ENCODE results near the gene CPEB2.

Gene CPEB2

DNA sequence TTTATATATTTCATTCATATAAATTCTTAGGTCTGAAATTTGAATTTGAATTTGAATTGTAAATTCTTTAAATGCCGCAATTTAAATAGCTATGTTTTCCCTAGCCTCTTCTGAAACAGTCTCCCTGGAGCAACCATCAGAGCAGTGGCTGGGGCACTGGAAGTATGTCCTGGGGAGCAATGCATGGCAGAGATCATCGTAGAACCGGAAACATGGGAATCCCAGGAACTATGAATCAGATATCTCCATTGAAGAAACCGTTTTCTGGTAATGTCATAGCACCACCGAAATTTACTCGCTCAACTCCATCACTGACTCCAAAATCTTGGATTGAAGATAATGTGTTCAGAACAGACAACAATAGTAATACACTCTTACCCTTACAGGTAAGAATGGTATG lies 4.9 kb downstream of the CPEB2 start:
- DNase-seq (ENCODE audit: low read depth in 1 of 2, low spot score in 1 of 2) = no peak
- Histone ChIP-seq H3K27ac (replicated peaks) (no peak overlapping the region), H3K4me3 (replicated peaks; ENCODE audit: insufficient read depth, low read length) (no peak overlapping the region), H3K27me3 (ENCODE audit: insufficient read depth, poor library complexity, severe bottlenecking) (no peaks in the 10 kb centered on the region)
- TF ChIP-seq, protein P1, sequence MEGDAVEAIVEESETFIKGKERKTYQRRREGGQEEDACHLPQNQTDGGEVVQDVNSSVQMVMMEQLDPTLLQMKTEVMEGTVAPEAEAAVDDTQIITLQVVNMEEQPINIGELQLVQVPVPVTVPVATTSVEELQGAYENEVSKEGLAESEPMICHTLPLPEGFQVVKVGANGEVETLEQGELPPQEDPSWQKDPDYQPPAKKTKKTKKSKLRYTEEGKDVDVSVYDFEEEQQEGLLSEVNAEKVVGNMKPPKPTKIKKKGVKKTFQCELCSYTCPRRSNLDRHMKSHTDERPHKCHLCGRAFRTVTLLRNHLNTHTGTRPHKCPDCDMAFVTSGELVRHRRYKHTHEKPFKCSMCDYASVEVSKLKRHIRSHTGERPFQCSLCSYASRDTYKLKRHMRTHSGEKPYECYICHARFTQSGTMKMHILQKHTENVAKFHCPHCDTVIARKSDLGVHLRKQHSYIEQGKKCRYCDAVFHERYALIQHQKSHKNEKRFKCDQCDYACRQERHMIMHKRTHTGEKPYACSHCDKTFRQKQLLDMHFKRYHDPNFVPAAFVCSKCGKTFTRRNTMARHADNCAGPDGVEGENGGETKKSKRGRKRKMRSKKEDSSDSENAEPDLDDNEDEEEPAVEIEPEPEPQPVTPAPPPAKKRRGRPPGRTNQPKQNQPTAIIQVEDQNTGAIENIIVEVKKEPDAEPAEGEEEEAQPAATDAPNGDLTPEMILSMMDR (IDR thresholded peaks at IDR 0.05; ENCODE audit: insufficient read depth, low read length) = no peak
- TF ChIP-seq SPI1 (IDR thresholded peaks at IDR 0.05; ENCODE audit: borderline replicate concordance, low read depth) (no peak), POLR2AphosphoS5 (IDR thresholded peaks at IDR 0.05; ENCODE audit: low read depth) (no peak), GABPA (IDR thresholded peaks at IDR 0.05; ENCODE audit: low read depth) (no peak)
- TF ChIP-seq, protein P2, sequence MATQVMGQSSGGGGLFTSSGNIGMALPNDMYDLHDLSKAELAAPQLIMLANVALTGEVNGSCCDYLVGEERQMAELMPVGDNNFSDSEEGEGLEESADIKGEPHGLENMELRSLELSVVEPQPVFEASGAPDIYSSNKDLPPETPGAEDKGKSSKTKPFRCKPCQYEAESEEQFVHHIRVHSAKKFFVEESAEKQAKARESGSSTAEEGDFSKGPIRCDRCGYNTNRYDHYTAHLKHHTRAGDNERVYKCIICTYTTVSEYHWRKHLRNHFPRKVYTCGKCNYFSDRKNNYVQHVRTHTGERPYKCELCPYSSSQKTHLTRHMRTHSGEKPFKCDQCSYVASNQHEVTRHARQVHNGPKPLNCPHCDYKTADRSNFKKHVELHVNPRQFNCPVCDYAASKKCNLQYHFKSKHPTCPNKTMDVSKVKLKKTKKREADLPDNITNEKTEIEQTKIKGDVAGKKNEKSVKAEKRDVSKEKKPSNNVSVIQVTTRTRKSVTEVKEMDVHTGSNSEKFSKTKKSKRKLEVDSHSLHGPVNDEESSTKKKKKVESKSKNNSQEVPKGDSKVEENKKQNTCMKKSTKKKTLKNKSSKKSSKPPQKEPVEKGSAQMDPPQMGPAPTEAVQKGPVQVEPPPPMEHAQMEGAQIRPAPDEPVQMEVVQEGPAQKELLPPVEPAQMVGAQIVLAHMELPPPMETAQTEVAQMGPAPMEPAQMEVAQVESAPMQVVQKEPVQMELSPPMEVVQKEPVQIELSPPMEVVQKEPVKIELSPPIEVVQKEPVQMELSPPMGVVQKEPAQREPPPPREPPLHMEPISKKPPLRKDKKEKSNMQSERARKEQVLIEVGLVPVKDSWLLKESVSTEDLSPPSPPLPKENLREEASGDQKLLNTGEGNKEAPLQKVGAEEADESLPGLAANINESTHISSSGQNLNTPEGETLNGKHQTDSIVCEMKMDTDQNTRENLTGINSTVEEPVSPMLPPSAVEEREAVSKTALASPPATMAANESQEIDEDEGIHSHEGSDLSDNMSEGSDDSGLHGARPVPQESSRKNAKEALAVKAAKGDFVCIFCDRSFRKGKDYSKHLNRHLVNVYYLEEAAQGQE (IDR thresholded peaks at IDR 0.05; ENCODE audit: insufficient replicate concordance, low read depth) = no peak

DNA sequence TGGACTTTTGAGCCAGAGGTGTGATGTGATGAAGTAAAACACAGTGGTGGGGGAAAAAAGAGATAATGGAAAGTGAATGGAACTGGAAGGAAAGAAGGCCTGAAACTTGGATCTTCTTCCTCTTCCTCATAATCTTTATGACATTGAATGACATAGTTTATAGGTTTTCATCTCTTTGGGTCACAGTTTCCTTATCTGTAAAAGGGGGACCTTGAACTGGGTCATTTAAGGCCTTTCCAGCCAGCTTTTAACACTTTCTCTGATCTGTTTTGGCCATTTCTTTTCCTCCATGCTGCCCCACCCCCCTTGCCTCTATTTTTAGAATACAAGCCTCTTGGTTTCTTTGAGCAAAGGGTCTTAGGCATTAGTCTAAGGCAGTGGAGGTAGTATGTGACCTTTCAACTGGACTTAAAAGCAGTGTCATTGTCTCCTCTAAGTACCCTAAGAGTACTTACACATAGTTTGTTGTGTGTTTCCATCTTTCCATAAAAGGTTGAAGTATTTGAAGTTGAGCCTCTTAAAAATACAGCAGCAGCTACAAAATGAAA lies 7.8 kb downstream of the CPEB2 start:
- TF ChIP-seq POLR2AphosphoS5 (IDR thresholded peaks at IDR 0.05; ENCODE audit: low read depth) (no peak), GABPA (IDR thresholded peaks at IDR 0.05; ENCODE audit: low read depth) (no peak)
- TF ChIP-seq, protein P2 (IDR thresholded peaks at IDR 0.05; ENCODE audit: insufficient replicate concordance, low read depth) = no peak
- Histone ChIP-seq H3K27ac (replicated peaks) (no peak overlapping the region), H3K4me3 (replicated peaks; ENCODE audit: insufficient read depth, low read length) (no peak overlapping the region), H3K27me3 (ENCODE audit: insufficient read depth, poor library complexity, severe bottlenecking) (no peaks in the 10 kb centered on the region)
- DNase-seq (ENCODE audit: low read depth in 1 of 2, low spot score in 1 of 2) = no peak

DNA sequence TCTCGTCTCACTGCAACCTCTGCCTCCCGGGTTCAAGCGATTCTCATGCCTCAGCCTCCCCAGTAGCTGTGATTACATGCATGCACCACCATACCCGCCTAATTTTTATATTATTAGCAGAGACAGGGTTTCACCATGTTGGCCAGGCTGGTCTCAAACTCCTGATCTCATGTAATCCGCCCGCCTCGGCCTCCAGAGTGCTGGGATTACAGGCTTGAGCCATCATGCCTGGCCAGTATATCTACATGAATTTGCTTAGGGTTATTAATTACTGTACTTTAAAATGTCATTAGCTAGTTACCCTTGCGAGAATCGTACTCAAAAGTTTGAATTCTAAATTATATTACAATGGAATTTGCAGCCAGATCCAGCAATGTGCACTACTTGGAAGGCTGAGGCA lies 8.9 kb downstream of the CPEB2 start:
- no peak for DNase-seq (ENCODE audit: low read depth in 1 of 2, low spot score in 1 of 2)
- H3K27ac ChIP-seq (replicated peaks) = no peak overlapping the region
- H3K27me3 ChIP-seq (ENCODE audit: insufficient read depth, poor library complexity, severe bottlenecking) = no peaks in the 10 kb centered on the region
- TF ChIP-seq, protein P2 (IDR thresholded peaks at IDR 0.05; ENCODE audit: insufficient replicate concordance, low read depth) = no peak
- TF ChIP-seq POLR2AphosphoS5 (IDR thresholded peaks at IDR 0.05; ENCODE audit: low read depth) = no peak
- no peak for TF ChIP-seq SPI1 (IDR thresholded peaks at IDR 0.05; ENCODE audit: borderline replicate concordance, low read depth)
- TF ChIP-seq, protein P1 (IDR thresholded peaks at IDR 0.05; ENCODE audit: insufficient read depth, low read length) = no peak
- TF ChIP-seq GABPA (IDR thresholded peaks at IDR 0.05; ENCODE audit: low read depth) = no peak
- no peak overlapping the region for H3K4me3 ChIP-seq (replicated peaks; ENCODE audit: insufficient read depth, low read length)

Data from HL-60 (cell line).